ENCODE results near the gene NCOA6.

GRCh38 chr20:34704177-34705007, 121.1 kb downstream of the NCOA6 start, which contains the start of gene TP53INP2:
- TF ChIP-seq, protein P1, sequence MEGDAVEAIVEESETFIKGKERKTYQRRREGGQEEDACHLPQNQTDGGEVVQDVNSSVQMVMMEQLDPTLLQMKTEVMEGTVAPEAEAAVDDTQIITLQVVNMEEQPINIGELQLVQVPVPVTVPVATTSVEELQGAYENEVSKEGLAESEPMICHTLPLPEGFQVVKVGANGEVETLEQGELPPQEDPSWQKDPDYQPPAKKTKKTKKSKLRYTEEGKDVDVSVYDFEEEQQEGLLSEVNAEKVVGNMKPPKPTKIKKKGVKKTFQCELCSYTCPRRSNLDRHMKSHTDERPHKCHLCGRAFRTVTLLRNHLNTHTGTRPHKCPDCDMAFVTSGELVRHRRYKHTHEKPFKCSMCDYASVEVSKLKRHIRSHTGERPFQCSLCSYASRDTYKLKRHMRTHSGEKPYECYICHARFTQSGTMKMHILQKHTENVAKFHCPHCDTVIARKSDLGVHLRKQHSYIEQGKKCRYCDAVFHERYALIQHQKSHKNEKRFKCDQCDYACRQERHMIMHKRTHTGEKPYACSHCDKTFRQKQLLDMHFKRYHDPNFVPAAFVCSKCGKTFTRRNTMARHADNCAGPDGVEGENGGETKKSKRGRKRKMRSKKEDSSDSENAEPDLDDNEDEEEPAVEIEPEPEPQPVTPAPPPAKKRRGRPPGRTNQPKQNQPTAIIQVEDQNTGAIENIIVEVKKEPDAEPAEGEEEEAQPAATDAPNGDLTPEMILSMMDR (conservative IDR thresholded peaks at IDR 0.05 in 1 of 2, IDR thresholded peaks at IDR 0.05 in 1 of 2; ENCODE audit: low read depth in 1 of 2, low read length in 2 of 2), result no peak
- TF ChIP-seq EZH2 (IDR thresholded peaks at IDR 0.05; ENCODE audit: low read length, missing control alignments), result no peak
